Measurements from ENCODE around the gene DIP2C.
"Not testable (repeated sequence)": the region's sequence is repeated elsewhere in the genome, so short reads cannot be mapped to it uniquely, and the experiment has no call there.

DIP2C gene

GRCh38 chr10:637771-638195 is 51.7 kb downstream of the DIP2C start:
- DNase-seq: no peak

GRCh38 chr10:637221-637620 is 52.2 kb downstream of the DIP2C start:
- no peak for DNase-seq

- no peak for DNase-seq
These were observed 52.7 kb downstream of the DIP2C start for GRCh38 chr10:636769-637168.

GRCh38 chr10:636016-636730 is 53.3 kb downstream of the DIP2C start:
- no peak for DNase-seq

GRCh38 chr10:635088-635861 is 54.2 kb downstream of the DIP2C start:
- no peak for DNase-seq

GRCh38 chr10:634256-634655 is 55.2 kb downstream of the DIP2C start:
- no peak for DNase-seq

- no peak for DNase-seq
These were observed 55.9 kb downstream of the DIP2C start for GRCh38 chr10:633279-634245.

- DNase-seq: not testable (repeated sequence)
These were observed 56.7 kb downstream of the DIP2C start for GRCh38 chr10:632807-633177.

GRCh38 chr10:632155-632806 is 57.2 kb downstream of the DIP2C start:
- not testable (repeated sequence) for DNase-seq

- DNase-seq: no peak
These were observed 58.2 kb downstream of the DIP2C start for GRCh38 chr10:631266-631665.

- DNase-seq: no peak
These were observed 58.8 kb downstream of the DIP2C start for GRCh38 chr10:630581-631073.

GRCh38 chr10:629186-629998 is 60.1 kb downstream of the DIP2C start:
- no peak for DNase-seq

- DNase-seq: no peak
These were observed 61.0 kb downstream of the DIP2C start for GRCh38 chr10:628386-629045.

- DNase-seq: no peak
These were observed 62.2 kb downstream of the DIP2C start for GRCh38 chr10:627032-627992.

- DNase-seq: no peak
These were observed 63.4 kb downstream of the DIP2C start for GRCh38 chr10:625751-626711.

- DNase-seq: no peak
These were observed 64.2 kb downstream of the DIP2C start for GRCh38 chr10:625333-625696.

- DNase-seq: no peak
These were observed 64.7 kb downstream of the DIP2C start for GRCh38 chr10:624605-625332.

- no peak for DNase-seq
These were observed 65.2 kb downstream of the DIP2C start for GRCh38 chr10:624312-624604.

All from activated CD8-positive, alpha-beta memory T cell treated with anti-CD3 and anti-CD28 coated beads, Interleukin-2, amount 50 U/mL, for 48 hours (primary cell).